Measurements from ENCODE around the gene DERL3.

DNA sequence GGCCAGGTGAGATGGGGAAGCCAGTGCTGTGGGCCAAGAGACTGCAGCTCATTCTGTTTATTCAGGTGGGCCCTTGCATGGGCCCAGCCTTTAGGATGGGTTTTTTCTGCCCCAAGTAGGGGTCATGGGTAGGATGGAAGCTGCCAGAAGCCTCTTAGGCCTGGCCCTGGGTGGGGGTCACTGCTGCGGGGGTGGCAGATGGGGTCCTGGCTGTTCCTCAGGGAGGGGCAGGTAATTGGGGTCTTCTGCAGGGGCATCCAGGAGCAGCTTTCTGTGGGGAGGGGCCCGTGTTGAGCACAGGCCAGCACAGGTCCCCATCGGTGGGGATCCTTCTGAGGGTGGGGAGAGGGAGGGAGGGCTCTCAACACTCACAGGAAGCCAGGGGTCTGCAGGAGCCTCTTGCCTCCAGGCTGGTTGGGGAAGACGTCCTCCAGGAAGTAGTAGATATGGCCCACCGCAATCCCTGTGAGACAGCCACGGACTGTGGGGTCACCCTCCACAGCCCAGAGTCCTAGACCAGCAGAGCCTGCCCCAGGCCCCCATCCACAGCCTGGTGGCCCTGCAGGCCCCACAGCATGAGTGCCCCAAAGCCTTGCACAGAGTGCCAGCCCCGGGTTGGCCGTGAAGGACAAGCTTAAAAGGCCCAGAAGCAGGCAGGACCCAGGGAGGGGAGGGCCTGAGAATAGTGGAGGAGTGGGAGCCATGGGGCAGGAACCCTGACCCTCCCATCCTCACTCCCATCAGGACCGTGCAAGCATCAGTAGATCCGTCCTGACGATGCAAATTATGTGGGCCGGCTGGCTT is 1.9 kb downstream of the DERL3 start:
- TF ChIP-seq, protein P1, sequence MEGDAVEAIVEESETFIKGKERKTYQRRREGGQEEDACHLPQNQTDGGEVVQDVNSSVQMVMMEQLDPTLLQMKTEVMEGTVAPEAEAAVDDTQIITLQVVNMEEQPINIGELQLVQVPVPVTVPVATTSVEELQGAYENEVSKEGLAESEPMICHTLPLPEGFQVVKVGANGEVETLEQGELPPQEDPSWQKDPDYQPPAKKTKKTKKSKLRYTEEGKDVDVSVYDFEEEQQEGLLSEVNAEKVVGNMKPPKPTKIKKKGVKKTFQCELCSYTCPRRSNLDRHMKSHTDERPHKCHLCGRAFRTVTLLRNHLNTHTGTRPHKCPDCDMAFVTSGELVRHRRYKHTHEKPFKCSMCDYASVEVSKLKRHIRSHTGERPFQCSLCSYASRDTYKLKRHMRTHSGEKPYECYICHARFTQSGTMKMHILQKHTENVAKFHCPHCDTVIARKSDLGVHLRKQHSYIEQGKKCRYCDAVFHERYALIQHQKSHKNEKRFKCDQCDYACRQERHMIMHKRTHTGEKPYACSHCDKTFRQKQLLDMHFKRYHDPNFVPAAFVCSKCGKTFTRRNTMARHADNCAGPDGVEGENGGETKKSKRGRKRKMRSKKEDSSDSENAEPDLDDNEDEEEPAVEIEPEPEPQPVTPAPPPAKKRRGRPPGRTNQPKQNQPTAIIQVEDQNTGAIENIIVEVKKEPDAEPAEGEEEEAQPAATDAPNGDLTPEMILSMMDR (IDR thresholded peaks at IDR 0.05; ENCODE audit: low read length): no peak
- TF ChIP-seq EZH2 (IDR thresholded peaks at IDR 0.05; ENCODE audit: borderline replicate concordance, low read length): no peak
